Skin of body (tissue), 2 donors: ENCODE results near the gene FAM111B. TPM values are rescaled to one million over a fixed set of nuclear protein-coding genes. Genes with fewer than 3 reads are reported as not detected.
"Not testable (repeated sequence)": the region's sequence is repeated elsewhere in the genome, so short reads cannot be mapped to it uniquely, and the experiment has no call there.

ENCODE experiments used
- DNase-seq: peaks from one replicate; lab custom pipeline; 2025; lab: John Stamatoyannopoulos, UW
- total RNA-seq: library from RNA; depleted of rRNA; stranded (reverse); fragments of >200 nt; gene quantifications from one replicate; pipeline ENCODE4 v1.2.3, GENCODE V29; 2014

FAM111B gene, protein sequence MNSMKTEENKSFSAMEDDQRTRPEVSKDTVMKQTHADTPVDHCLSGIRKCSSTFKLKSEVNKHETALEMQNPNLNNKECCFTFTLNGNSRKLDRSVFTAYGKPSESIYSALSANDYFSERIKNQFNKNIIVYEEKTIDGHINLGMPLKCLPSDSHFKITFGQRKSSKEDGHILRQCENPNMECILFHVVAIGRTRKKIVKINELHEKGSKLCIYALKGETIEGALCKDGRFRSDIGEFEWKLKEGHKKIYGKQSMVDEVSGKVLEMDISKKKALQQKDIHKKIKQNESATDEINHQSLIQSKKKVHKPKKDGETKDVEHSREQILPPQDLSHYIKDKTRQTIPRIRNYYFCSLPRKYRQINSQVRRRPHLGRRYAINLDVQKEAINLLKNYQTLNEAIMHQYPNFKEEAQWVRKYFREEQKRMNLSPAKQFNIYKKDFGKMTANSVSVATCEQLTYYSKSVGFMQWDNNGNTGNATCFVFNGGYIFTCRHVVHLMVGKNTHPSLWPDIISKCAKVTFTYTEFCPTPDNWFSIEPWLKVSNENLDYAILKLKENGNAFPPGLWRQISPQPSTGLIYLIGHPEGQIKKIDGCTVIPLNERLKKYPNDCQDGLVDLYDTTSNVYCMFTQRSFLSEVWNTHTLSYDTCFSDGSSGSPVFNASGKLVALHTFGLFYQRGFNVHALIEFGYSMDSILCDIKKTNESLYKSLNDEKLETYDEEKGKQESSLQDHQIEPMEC
- 10.3 TPM for total RNA-seq

DNA sequence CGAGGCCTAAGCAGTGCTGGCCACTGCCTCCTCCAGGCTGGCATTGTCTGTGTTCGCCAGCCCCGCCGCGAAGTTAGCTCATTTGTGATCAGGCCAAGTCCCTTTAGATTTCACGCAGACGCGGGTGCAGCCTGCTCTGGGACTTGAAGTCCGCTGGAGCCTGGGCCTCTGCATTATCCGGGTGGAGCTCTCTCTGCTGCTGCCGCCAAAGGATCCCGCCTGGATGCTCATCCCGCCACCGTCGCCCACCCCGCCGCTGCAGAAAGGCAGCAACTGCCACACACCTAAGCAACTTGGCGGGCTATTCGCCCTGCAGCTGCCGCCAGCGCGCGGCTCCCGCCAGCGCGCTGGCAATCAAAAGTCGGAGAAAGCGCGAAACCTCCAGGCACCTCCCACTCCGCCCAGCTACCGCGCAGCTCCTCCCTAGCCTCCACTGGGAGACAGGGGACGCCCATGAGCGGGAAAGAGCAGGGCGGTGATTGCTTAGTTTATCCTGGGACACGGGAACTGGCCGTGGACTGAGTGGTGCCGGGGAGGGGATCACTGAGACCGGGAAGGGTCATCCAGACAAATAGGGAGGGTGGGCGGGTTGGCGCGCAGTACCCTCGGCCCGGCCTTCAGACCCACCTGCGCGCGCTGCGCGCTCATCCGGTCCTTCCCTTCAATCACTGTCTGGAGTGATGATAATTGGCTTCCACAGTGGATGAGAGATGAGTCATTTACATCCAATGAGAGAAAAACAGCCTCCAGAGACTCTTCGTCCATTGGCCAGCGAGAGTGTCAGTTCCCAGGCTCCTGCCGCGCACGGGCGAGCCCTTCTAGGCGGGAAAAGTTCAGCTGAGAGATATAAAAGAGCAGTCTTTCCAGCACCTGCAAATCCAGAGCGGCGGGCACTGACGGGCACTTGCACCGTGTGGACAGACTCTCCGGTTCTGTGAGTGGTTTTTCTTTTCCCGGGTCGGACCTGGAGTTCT lies at the start of gene FAM111B:
Gene FAM111B, plus strand, starts transcription at position 875 of the 974 bp plus-strand sequence. CDS start 2,389 bp downstream, outside the sequence.
- peak; percentile 87 for DNase-seq

DNA sequence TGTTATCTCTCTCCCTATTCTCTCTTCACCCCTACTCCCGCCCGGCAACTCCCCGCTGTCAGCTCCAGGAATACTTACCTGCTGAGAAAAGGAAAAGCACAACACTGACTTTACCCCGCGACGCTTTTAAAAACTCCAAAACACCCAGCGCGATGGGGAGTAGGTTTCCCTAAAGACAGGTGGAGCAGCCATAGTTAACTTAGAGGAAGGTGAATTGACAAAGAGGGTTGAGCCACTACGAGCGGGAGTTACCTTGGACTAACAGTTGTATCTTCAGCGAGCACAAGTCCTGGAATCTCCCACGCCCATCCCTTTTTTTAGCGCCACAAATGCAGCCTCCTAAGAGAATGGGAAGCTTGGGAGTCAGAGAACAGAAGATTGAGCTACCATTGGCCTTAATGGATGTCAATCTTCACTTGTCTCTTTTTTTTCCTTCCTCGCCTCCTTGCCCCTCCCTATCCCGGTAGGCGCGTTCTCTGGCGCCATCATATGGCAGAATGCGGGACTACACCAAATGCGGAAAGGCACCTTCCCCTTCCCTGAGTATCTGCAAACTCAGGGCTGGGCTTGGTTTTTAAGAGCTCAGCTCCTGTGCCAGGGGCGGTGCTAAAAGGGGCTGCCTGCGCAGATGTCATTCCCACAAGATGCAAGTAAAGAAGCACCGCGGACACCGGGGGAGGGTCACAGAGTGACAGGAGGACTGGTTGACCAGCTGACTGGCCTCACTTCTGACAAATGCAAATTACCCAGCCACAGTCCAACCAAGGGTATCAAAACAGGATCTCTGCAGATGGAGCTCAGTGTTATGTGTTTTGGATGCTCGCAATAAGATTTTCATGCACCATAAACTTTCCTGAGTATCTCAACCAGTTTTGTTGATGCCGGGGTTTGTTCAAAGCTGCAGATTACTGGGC lies 48.7 kb upstream of the FAM111B start:
- peak; percentile 48 for DNase-seq

DNA sequence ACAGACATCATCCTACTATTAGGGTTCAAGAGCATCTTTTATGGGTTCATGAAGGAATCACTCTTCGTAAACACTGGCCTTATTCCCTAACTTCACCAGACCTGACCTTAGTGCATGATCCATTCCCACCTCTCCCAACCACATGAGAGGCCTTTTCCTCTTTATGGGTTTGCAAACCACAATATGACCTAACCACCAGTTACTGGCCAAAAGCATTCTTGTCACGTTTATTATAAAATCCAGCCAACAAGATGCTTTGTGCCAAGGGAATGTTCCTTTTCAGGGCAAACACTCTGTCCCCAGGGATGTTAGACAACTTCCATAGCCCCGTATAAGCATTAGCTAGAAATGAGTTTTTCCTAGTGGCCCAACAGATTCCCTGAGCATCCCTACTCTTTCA lies 46.9 kb upstream of the FAM111B start:
- not testable (repeated sequence) for DNase-seq

DNA sequence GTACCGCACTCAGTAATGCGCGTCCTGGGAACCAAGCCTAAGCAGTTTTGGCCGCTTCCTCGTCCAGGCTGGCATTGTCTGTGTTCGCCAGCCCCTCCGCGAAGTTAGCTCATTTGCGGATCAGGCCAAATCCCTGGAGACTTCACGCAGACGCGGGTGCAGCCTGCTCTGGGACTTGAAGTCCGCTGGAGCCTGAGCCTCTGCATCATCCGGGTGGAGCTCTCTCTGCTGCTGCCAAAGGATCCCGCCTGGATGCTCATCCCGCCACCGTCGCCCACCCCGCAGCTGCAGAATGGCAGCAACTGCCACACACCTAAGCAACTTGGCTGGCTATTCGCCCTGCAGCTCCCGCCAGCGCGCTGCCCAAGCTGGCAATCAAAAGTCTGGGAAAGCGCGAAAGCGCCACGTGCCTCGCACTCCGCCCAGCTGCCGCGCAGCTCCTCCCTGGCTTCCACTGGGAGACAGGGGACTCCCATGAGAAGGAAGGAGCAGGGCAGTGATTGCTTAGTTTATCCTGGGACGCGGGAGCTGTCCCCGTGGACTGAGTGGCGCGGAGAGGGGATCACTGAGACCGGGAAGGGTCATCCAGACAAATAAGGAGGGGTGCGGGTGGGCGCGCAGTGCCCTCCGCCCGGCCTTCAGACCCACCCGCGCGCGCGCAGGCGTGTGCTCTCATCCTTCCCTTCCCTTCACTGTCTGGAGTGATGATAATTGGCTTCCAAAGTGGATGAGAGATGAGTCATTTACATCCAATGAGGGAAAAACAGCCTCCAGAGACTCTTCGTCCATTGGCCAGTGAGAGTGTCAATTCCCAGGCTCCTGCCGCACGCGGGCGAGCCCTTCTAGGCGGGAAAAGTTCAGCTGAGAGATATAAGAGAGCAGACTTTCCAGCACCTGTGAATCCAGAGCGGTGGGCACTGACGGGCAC lies 44.2 kb upstream of the FAM111B start:
- no peak for DNase-seq

GRCh38 chr11:59063996-59064727 lies 42.9 kb upstream of the FAM111B start:
- DNase-seq = not testable (repeated sequence)

GRCh38 chr11:59069087-59069486 lies 38.0 kb upstream of the FAM111B start:
- DNase-seq = no peak

- no peak for DNase-seq
These were observed 30.0 kb upstream of the FAM111B start for GRCh38 chr11:59076876-59077571.

- no peak for DNase-seq
These were observed 28.6 kb upstream of the FAM111B start for GRCh38 chr11:59078435-59078834.

DNA sequence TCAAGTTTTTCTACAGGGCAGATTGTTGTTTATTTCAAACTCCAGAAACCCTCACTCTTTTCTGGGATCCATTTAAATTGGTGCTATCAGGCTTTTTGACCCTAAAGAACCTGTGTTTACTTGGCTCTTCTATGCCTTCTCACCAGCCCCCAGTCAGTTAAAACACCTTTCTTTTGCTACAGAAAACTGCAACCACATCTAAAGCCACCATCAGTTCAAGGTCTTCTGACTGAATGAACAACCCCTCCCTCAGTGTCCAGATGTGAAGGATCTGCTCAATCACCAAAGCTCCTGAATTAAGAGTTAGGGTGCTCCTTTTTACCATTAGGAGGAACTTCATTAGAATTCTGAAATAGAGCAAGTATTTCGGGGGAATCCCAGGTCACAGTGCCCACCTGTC lies 28.0 kb upstream of the FAM111B start:
- DNase-seq = no peak

DNA sequence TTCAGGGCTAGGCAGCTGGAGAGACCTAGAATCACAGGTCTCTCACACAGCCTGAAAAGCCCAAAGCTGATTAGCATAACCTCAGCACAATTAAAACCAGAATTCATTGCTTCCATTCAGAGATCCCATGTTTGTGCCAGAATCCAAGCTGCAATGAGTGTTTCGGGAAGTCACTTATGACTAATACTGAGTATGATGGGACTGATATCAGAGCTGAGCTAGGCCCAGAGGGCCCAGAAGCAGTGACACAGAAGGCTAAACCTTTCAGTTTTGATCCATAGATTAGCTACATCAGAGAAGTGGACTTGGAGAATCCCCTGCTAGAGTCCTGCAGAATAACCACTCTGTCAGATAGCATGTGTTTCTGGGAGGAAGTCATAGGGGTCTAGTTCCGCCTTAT lies 26.6 kb upstream of the FAM111B start:
- not testable (repeated sequence) for DNase-seq

DNA sequence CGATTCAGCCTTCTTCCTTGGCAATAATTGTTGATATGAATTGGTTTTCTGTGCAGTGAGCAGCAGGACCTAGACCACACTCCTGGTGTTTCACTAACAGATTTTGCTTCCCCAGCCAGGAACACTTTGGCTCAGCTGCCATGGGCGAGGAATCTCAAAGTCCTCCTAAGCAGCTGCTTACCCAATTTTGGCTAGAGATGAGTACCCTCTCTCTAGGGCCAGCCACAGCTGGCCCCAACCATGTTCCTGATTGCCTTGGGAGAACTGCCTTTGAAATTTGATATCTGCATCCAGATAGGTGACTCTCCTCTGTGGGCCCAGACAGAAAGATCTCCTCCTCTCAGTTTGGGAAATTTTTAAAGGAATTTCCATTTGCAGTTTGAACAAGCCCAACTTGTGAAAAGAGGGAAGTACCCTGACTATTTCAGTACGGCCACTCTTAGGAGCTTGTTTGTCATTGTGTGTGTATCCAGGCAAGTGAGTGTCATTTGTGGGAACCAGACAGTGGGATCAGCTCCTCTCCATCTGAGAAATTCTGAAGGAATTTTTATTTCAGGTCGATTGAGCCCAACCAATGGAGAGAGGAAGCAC lies 25.5 kb upstream of the FAM111B start:
- not testable (repeated sequence) for DNase-seq

GRCh38 chr11:59086007-59086406 lies 21.0 kb upstream of the FAM111B start, which contains the start of gene GLYATL1B:
Gene GLYATL1B, plus strand, starts transcription at chr11:59086307. Its CDS starts 0 bp downstream, at chr11:59086307.
- DNase-seq = not testable (repeated sequence)

- DNase-seq = no peak
These were observed 18.9 kb upstream of the FAM111B start for GRCh38 chr11:59088162-59088561.

- not testable (repeated sequence) for DNase-seq
These were observed 13.5 kb upstream of the FAM111B start for GRCh38 chr11:59093576-59093975.

DNA sequence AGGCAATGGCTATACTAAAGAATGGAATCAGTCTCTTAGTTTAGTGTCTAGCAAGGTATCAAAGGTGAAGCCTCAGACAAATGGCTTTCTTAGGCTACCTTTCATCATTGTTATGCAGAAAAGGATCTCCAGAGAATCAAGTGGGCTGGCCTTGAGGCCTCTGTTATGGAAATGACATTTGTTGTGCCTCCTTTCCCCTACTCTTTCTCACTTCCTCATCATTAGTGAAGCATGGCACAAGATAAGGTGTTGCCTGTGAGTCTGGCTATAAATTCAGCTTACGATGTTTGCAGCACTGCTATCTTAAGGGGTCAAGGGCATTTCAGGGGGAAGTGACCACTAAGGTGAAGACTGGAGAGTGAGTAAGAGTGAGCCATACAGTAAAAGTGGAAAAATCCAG lies 11.8 kb upstream of the FAM111B start:
- not testable (repeated sequence) for DNase-seq

DNA sequence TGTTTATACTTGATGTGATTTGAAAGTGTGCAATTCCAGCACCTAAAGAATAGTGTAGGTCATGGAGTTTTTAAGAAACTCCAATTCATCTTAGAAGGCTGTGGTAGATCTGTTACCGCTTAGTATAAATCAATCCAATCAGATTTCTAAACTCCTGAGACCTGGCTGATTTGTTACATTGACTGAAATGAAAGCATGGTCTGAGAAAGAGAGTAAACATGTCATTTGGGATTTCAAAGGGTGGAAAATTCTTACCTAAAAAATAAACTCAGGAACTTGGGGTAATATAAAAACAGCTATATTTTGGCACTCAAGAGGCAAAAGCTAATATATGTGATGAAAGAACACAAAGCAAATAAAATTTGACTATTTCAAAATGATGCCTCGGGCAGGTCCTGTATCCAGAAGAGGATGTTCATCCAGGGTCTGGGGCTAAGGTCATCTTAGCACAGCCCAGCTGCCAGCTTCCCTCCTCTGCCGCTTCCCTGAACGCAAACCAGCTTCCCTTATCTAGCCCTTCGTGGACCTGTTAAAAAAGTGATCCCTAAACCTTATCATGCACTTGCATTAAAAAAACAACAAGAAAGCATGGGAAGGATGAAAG lies 11.0 kb upstream of the FAM111B start:
- DNase-seq = not testable (repeated sequence)
